Measurements from ENCODE around the gene ACSL5.

- TF ChIP-seq, protein P1, sequence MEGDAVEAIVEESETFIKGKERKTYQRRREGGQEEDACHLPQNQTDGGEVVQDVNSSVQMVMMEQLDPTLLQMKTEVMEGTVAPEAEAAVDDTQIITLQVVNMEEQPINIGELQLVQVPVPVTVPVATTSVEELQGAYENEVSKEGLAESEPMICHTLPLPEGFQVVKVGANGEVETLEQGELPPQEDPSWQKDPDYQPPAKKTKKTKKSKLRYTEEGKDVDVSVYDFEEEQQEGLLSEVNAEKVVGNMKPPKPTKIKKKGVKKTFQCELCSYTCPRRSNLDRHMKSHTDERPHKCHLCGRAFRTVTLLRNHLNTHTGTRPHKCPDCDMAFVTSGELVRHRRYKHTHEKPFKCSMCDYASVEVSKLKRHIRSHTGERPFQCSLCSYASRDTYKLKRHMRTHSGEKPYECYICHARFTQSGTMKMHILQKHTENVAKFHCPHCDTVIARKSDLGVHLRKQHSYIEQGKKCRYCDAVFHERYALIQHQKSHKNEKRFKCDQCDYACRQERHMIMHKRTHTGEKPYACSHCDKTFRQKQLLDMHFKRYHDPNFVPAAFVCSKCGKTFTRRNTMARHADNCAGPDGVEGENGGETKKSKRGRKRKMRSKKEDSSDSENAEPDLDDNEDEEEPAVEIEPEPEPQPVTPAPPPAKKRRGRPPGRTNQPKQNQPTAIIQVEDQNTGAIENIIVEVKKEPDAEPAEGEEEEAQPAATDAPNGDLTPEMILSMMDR (IDR thresholded peaks at IDR 0.05) = no peak
- no peak for TF ChIP-seq POLR2A (IDR thresholded peaks at IDR 0.05)
Observed at GRCh38 chr10:112330607-112331160, 43.2 kb upstream of the ACSL5 start.
